Epithelial cell of umbilical artery (primary cell): ENCODE data around the gene C21orf58. TPM values are rescaled to one million over a fixed set of nuclear protein-coding genes. Genes with fewer than 3 reads are reported as not detected.

Source experiments
- total RNA-seq: library from RNA; depleted of rRNA; stranded (reverse); fragments of >200 nt; gene quantifications from 2 replicates; pipeline ENCODE4 v1.2.3, GENCODE V29; 2014

The C21orf58 gene
- 5.5 and 6.4 TPM in 2 replicates for total RNA-seq

DNA sequence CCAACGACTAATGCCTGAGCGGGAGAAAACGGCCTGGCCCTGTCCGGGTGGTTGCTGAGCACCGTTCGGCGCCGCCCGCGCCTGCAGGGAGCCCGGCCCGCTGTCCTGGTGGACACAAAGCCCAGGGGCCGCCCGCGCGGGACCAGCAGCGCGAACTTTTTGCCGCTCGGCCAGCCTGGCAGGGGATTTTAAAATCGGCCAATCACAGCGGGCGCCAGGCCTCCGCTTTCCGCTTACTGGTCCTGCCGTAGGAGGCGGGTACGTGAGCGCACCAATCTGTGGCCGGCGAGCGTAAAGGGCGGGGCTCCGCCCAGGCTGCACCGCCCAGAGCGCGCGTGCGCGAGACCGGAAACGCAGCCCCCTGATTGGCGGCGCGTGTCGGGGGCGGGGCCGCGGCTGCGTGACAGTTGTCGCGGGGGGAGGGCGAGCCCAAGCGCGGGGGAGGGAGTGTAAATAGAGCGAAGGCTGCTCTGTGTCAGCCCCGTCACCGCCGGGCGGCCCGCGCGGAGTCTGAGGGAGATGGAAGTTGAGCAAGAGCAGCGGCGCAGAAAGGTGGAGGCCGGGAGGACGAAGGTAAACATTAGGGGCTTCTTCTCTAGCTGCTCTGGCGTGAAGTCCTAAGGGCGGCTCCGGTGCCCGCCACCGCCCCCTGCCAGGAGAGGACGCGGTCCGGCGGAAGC lies at the start of gene C21orf58, which contains the start of gene PCNT:
Gene C21orf58, minus strand, starts transcription at position 161 of the 680 bp plus-strand sequence. CDS start 1,132 bp downstream, outside the sequence.
Gene PCNT, plus strand, starts transcription at position 447 of the 680 bp plus-strand sequence. Its CDS starts 73 bp downstream, at position 520.

GRCh38 chr21:46285761-46286647 lies 37.7 kb downstream of the C21orf58 start, which contains the start of gene YBEY:
Gene YBEY (plus strand): TSS chr21:46286342. CDS start chr21:46286914, 572 bp downstream.

GRCh38 chr21:46285206-46285661 lies 38.4 kb downstream of the C21orf58 start, which contains the start of gene MCM3AP:
Gene MCM3AP (minus strand): TSS chr21:46285611. CDS start chr21:46285286, 325 bp downstream.

Other genes starting within 250 kb of the C21orf58 start
- 6.5 and 14.0 TPM in 2 replicates for gene COL6A2, start 225.8 kb downstream of the C21orf58 start, total RNA-seq
- not detected in 2 replicates for gene FTCD, start 168.3 kb downstream of the C21orf58 start, total RNA-seq
- 4.1 and 7.5 TPM in 2 replicates for gene SPATC1L, start 139.4 kb downstream of the C21orf58 start, total RNA-seq
- gene LSS, start 95.1 kb downstream of the C21orf58 start, total RNA-seq: 41.3 and 73.6 TPM in 2 replicates
- gene MCM3AP, start 38.3 kb downstream of the C21orf58 start, total RNA-seq: 71.4 and 90.6 TPM in 2 replicates
- gene YBEY, start 37.5 kb downstream of the C21orf58 start, total RNA-seq: 5.2 and 6.5 TPM in 2 replicates
- 11.7 and 21.0 TPM in 2 replicates for gene PCNT, start 286 bp upstream of the C21orf58 start, total RNA-seq
- gene DIP2A, start 135.0 kb upstream of the C21orf58 start, total RNA-seq: 18.8 and 28.7 TPM in 2 replicates